Mucosa of descending colon (tissue), 3 donors: ENCODE measurements around the gene ANKS4B. TPM values are rescaled to one million over a fixed set of nuclear protein-coding genes. Genes with fewer than 3 reads are reported as not detected.

ENCODE experiments used
- ATAC-seq: fragments of 200-7000 bp; cut with Tn5 transposase; one replicate; pipeline ENCODE4 v1.9.1; 2020; ENCODE audit warnings: mild to moderate bottlenecking, moderate library complexity
- DNase-seq, 3 donors: peaks; one replicate each; pipeline ENCODE4 v3.0.0-alpha.2; 2020
- H3K36me3 ChIP-seq: fragments of 200-600 bp; one replicate; pipeline ENCODE4 v1.8.0; 2021; ENCODE audit warnings: low read depth, mild to moderate bottlenecking
- H3K4me1 ChIP-seq: fragments of 200-600 bp; one replicate; pipeline ENCODE4 v1.8.0; 2021; ENCODE audit warnings: low read depth, mild to moderate bottlenecking
- H3K4me3 ChIP-seq: fragments of 200-600 bp; one replicate; pipeline ENCODE4 v1.8.0; 2021; ENCODE audit warnings: mild to moderate bottlenecking
- H3K9me3 ChIP-seq: fragments of 200-600 bp; one replicate; pipeline ENCODE4 v1.8.0; 2021; ENCODE audit warnings: mild to moderate bottlenecking
- CTCF ChIP-seq: fragments of 200-600 bp; IDR thresholded peaks from one replicate; pipeline ENCODE4 v1.8.0; 2022; ENCODE audit warnings: antibody characterized with exemption, mild to moderate bottlenecking
- intact Hi-C, 2 donors: fragments of 100-400 bp; cut with DNase I in 1 of 2; cut with micrococcal nuclease in 1 of 2; formaldehyde crosslinking; loops; one replicate each; pipeline versions ENCODE4 v1.11.0 to v1.11.1; 2022; cut with DNase I, micrococcal nuclease
- long read RNA-seq, 2 donors: library from polyadenylated mRNA; unstranded; transcript quantifications; one replicate each; pipeline ENCODE4 v2.0.0, GENCODE V29; 2019 to 2021
- total RNA-seq, 3 donors: library from RNA; stranded (reverse); fragmentation: NEBNext Ultra II Directional in 2 of 3; extraction: Animal tissue kit (Norgen Biotek cat#: 25700) in 2 of 3; gene quantifications; one replicate each; pipeline versions ENCODE4 v1.2.1 to v1.2.4, GENCODE V29; 2021 to 2023
- donor health status: DM: no; HTN: no; CAD: no; lungs with moderate emphysema.
- donor health status: DM: no; HTN: no; CAD: no.
- donor health status: DM: no; HTN: yes; CAD: no.

ANKS4B gene, protein sequence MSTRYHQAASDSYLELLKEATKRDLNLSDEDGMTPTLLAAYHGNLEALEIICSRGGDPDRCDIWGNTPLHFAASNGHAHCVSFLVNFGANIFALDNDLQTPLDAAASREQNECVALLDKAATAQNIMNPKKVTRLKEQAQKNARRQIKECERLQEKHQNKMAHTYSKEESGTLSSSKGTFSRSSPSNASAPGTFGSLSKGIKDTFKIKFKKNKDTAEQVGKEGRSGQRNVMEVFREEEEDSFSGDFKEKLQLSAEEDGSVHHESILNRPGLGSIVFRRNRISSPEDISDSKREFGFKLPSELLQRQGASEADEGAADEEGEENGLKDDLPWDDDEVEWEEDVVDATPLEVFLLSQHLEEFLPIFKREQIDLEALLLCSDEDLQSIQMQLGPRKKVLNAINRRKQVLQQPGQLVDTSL
- 10 to 100 TPM; 20.9 to 55.3 (median 46.2) TPM for total RNA-seq
- long read RNA-seq, donor 1, full-length matches to known transcripts = 19 of 21 reads
- long read RNA-seq, donor 1, partial matches to known transcripts = 0 of 21 reads
- long read RNA-seq, donor 1, other reads (novel, unspliced or antisense) = 2 of 21 reads
- long read RNA-seq, donor 2, full-length matches to known transcripts = 33 of 41 reads
- long read RNA-seq, donor 2, partial matches to known transcripts = 0 of 41 reads
- long read RNA-seq, donor 2, other reads (novel, unspliced or antisense) = 8 of 41 reads

DNA sequence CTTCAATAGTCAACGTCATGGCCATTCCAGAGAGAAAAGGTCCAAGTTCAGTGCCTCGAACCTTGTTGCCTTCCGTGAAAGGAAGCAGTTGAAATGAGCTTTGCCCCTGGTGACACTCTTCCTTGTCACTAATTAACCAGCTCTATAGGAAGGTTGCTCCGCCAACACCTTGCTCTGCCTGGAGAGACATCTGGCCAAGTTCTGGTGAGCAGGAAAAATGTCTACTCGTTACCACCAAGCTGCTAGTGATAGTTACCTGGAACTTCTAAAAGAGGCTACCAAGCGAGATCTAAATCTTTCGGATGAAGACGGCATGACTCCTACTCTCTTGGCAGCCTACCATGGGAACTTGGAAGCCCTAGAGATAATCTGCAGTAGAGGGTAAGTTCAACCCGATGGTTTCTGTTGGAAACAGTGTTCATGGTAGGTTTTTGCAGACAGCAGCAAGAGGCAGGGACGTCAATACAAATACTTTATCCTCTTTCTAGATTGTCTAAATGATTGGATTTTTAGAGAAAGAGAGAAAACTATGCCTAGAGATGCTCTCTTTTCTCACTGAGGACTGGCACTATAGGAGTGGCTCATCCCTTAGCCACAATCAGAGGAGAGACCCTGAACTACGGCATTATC, at the start of gene ANKS4B:
Gene ANKS4B, plus strand, starts transcription at position 179 of the 630 bp plus-strand sequence. Its CDS starts 39 bp downstream, at position 218.
- peak; percentile 98 for ATAC-seq
- Histone ChIP-seq H3K36me3 (no peaks in the 10 kb centered on the region), H3K9me3 (no peaks in the 10 kb centered on the region), H3K4me1 (no peaks in the 10 kb centered on the region), H3K4me3 (peak within 1 kb of the TSS; percentile 15)
- peak in 2 of 3 donors; percentile 57 to 86 for DNase-seq
- intact Hi-C loops = no loop called here
- TF ChIP-seq CTCF = no peak

- Histone ChIP-seq H3K9me3 (no peaks in the 10 kb centered on the region), H3K4me1 (peaks cover 5% of the 10 kb centered on the region), H3K36me3 (no peaks in the 10 kb centered on the region), H3K4me3 (no peak overlapping the region)
- ATAC-seq (no peak), DNase-seq (no peak)
- no peak for TF ChIP-seq CTCF
- intact Hi-C loops = no loop called here
Measured at GRCh38 chr16:21183995-21184394, 49.5 kb upstream of the ANKS4B start.

GRCh38 chr16:21184834-21185233, 48.7 kb upstream of the ANKS4B start:
- DNase-seq (no peak), ATAC-seq (peak; percentile 30)
- H3K4me1 ChIP-seq = peaks cover 8% of the 10 kb centered on the region
- intact Hi-C loops = no loop called here
- H3K9me3 ChIP-seq = no peaks in the 10 kb centered on the region
- no peak overlapping the region for H3K4me3 ChIP-seq
- H3K36me3 ChIP-seq = no peaks in the 10 kb centered on the region
- no peak for TF ChIP-seq CTCF

DNA sequence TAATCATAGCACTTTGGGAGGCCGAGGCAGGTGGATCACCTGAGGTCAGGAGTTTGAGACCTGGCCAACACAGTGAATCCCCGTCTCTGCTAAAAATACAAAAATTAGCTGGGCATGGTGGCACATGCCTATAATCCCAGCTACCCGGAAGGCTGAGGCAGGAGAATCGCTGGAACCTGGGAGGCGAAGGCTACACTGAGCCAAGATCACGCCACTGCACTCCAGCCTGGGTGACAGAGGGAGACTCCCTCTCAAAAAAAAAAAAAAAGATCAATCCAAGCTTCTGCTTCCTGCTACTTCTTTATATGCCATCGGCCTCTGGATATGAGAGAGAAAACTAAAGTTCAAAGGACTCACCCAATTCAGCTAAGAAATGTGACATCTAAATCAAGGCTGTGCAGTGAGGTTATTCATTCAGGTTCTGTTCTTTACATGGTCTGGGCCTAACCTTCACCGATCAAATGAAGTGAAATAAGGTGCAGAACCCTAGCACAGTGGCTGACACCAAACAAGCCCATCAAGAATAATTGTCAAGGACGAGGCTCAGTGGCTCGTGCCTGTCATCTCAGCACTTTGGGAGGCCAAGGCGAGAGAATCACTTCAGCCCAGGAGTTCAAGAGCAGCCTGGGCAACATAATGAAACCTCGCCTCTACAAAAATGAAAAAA, 47.7 kb upstream of the ANKS4B start:
- Histone ChIP-seq H3K9me3 (no peaks in the 10 kb centered on the region), H3K4me1 (peaks cover 8% of the 10 kb centered on the region), H3K4me3 (no peak overlapping the region), H3K36me3 (no peaks in the 10 kb centered on the region)
- intact Hi-C loops = no loop called here
- ATAC-seq = peak; percentile 43
- peak in 2 of 3 donors; percentile 41 to 60 for DNase-seq
- no peak for TF ChIP-seq CTCF

- Histone ChIP-seq H3K4me1 (peaks cover 8% of the 10 kb centered on the region), H3K36me3 (no peaks in the 10 kb centered on the region), H3K4me3 (no peak overlapping the region), H3K9me3 (no peaks in the 10 kb centered on the region)
- DNase-seq = no peak
- ATAC-seq = no peak
- intact Hi-C loops = no loop called here
- TF ChIP-seq CTCF = no peak
Measured at GRCh38 chr16:21186326-21186691, 47.2 kb upstream of the ANKS4B start.
